ENCODE measurements around the gene LGR6. TPM values are rescaled to one million over a fixed set of nuclear protein-coding genes. Genes with fewer than 3 reads are reported as not detected.
"Not testable (repeated sequence)": the region's sequence is repeated elsewhere in the genome, so short reads cannot be mapped to it uniquely, and the experiment has no call there.

The LGR6 gene
- polyA plus RNA-seq, 4 donors, result 0.64 to 1.3 (median 1.1) TPM

- DNase-seq (ENCODE audit: low read depth in 4 of 4, low spot score in 3 of 4), result no peak
Observed at GRCh38 chr1:202159534-202160371, 33.8 kb upstream of the LGR6 start.

DNA sequence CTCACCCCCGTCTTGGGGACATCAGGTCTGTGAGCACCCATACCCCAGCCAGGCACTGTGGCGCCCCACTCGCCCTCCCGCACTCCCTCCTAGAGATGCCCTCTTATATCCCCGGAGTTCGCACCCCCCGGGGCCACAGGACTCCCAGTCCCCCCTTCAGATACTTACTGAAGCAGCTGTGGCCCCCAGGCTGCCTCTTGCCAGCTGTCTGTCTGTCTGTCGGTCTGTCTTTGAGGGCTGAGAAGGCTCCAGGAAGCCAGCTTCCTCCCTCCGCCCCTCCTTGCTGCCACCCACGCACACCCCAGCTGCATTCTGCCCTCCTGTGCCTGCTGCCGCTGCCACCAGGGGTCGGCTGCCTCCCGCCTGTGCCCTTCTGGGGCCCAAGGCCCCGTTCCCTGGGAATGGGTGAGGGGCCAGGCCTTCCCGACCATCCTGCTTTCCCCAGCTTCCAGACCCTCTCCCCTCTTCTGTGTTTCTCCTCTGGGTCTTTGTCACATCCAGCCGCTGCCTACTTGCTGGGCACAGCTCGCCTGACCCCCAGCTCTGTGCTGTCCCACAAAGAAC, 33.1 kb upstream of the LGR6 start, which contains the start of gene PTPN7:
PTPN7 (minus strand) TSS at position 226 of the 564 bp plus-strand sequence. CDS start 1,200 bp downstream, outside the sequence.
- DNase-seq (ENCODE audit: low read depth in 4 of 4, low spot score in 3 of 4), result no peak

DNA sequence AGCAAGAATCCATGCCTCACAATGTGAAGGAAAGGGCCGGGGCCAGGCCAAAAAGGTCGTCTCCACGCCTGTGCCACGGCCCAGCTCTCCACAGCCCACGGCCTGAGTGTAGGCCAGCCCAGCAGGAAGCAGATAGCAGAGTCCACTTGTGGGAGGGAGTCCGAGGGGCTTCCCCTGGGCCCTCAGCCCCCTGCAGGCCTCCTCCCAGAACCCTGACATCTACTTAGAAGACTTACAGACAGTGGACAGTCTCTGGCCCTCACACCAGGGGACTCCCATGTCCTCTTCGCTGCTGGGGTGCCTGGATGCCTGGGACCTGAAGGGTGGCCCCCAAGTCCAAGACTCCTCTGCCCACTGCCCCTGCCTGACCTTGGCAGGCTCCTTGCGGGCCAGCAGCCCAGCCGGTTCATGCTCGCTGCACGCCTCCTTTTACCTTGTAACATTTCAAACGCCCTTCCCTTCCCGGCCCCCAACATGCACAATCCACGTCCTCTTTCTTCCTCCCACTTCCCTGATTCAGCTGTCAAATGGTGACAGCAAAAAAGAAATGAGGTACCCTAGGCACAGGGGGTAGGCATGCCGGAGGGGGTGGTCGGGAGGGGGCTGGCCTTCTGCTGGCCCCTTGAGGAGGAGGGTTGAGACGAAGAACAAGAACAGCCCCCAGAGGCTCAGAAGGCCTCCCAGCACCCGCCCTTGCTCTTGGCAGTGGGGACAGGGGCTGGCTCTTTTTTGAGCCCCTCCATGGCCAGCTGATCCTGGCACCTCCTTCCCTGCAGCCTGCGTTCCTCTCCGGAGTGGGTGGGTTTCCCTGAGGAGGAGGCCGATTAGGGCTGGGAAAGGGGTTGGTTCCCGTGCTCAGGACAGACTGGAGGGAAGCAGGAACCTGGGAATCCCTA, 32.2 kb upstream of the LGR6 start:
- DNase-seq (ENCODE audit: low read depth in 4 of 4, low spot score in 3 of 4), result no peak

DNA sequence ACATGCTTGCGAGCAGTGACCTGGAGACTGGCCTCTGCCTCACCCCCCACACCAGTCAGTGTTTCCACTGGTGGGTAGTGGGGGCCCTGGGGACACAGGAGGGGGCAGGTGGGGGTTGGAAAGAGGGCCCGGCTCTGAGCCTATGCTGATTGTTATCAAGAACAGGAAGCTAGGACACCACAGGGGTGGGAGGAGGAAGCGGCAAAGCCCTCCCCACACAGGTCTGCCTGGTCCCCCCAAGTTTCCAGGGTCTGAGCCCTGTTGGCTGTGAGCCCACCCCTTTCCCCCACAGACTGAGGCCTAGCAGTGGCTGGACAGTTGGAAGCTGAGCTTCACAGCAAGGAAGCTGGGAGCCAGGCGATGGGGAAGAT, 31.6 kb upstream of the LGR6 start:
- no peak for DNase-seq (ENCODE audit: low read depth in 4 of 4, low spot score in 3 of 4)

DNA sequence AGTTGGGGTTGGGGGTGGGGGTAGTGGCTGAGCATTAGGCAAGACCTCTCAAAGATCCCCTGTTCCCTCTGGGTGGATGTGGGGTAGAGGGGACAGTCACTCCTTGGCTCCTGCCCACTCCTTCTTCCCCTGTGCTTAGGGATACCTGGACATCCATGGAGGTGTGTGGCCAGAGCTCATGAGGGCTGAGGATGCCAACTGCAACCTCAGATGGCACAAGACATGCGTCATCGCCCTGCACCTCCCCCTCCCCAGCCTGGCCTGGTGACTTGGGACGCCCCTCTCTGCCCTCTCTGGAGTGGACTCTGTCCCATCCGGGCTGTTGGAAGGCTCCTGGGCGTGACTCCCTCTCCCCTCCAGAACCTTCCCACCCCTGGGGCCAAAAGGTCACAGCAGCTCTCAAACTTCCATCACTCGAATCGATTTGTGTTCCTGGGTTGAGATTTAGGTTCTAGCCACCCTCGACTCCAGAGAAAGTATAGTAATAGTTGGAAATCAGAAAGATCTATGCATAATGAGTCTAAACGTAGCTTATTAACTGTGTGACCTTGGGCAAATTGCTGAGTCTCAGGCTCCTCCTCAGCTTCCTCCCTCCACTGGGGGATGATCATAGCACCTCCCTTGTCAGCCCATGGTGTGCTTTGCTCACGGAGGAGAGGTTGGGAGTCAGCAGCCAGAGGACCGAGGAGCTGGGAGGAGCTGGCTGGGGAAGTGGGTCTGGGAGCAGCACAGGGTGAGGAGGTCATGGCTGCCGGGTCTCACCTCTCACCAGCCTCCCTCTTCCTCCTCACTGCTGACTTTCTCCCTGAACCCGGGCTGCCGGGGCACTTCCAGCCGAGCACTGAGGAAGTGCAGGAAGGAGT, 30.9 kb upstream of the LGR6 start:
- DNase-seq (ENCODE audit: low read depth in 4 of 4, low spot score in 3 of 4), result no peak

DNA sequence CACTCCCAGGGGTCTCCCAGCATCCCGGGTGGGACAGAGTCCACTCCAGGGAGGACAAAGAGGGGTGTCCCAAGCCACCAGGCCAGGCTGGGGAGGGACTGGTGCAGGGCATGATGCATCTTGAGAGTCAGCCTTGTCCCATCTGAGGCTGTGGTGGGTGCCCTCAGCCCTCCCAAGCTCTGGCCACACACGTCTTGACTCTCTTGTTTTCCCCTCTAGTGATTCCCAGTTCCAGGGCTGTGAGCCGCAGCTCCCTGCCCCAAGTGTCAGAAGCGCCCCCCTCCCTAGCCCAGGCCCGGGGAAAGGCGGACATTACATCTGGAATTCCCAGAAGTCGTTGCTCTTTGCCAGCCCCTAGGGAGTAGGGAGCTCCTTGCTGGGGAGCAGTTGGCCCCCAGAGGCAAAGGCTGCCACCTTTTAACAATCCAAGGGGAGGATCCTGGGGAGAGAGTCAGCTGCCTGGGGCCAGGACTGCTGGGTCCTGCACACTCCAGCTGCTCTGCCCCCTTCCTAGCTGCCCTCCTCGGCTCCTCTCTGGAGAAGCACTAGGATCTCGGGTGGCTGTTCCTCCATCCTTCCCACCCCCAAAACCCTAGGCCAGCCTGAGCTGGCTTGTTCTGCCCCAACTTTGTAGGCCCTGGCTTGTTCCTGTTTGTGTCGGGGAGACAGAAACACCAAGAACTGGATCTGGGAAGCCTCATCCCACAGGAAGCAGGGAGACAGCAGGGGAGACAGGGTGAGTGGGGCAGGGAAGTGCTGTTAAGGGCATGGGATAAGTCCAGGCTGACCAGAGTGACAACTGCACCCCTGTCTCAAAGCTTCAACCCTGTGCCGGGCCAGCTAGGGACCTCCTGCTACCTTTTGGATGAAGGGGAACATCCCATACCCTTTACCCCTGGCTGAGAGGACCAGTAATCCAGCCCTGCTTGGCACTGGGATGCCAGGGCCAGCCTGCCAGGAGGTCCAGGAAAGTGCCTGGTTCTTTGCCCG, 30.0 kb upstream of the LGR6 start:
- no peak for DNase-seq (ENCODE audit: low read depth in 4 of 4, low spot score in 3 of 4)

DNA sequence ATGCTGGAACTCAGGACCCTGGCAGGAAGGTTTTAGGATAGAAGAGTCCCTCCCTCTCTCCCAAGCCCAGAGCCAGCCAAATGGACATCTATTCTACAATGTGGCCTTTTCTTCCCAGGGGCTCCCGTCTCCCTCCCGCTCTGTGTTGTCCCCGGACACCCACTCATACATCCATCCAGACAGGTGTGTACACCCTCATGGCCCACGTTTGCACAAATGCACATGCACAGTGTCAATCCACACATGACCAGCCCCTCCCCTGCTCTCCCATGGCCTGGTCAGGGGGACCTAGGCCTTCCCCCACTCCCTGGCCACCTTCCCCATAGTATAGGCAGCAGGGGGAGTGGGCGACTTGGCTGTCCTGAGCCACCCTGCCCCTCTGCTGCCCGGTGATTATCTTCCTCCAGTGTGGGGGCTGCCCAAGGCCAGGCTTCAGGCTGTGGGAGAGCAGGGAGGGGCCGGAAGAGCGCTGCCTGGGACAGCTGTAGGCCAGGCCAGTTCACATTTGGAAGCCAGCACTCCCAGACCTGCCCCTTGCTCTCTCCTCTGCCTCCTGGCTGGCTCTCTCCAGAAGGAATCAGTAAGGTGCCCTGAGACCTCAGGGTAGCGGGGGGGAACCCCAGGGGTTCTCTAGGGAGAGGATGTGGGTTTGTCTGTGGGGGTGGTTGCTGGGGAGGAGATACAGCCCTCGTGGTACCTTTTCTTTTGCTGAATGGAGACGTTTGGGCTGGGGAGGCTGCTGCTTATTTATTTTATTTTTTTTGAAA, 29.1 kb upstream of the LGR6 start:
- DNase-seq (ENCODE audit: low read depth in 4 of 4, low spot score in 3 of 4), result no peak

GRCh38 chr1:202165267-202165941, 28.2 kb upstream of the LGR6 start:
- DNase-seq (ENCODE audit: low read depth in 4 of 4, low spot score in 3 of 4), result no peak

- no peak for DNase-seq (ENCODE audit: low read depth in 4 of 4, low spot score in 3 of 4)
Observed at GRCh38 chr1:202165942-202166843, 27.4 kb upstream of the LGR6 start.

GRCh38 chr1:202167054-202167453, 26.5 kb upstream of the LGR6 start:
- DNase-seq (ENCODE audit: low read depth in 4 of 4, low spot score in 3 of 4), result not testable (repeated sequence)

DNA sequence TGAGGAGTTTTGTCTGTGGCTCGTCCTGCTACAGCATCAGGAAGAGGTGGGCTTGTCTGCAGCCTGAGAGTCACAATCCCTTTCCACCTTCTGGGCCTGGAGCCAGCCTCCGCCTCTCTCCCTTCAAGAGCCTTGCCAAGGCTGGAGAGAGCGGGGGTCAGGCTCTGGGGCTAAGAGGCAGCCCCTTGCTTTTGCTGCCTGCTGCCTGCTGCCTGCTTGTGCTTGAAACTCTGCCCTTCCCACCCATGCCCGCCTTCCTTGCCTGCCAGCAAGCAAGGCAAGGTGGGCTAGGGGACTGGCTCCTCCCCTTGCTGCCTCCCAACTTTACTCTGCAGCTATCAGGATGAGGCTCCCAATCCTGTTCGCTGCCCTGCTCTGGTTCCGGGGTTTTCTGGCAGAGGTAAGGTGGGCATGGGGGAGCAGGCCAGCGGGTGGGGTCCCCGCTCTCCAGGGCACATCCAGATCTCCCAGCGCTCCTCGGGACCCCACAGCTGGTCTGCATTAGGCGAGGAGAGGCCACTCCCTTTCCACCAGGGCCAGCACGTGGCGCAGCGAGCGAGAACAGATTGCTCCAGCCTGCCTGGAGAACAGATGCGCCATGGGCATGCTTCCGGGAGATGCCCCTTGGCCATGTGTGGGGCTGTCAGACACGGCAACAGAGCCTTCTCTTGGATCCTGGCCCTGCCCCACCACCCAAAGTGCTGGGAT, 25.7 kb upstream of the LGR6 start:
- DNase-seq (ENCODE audit: low read depth in 4 of 4, low spot score in 3 of 4), result no peak

DNA sequence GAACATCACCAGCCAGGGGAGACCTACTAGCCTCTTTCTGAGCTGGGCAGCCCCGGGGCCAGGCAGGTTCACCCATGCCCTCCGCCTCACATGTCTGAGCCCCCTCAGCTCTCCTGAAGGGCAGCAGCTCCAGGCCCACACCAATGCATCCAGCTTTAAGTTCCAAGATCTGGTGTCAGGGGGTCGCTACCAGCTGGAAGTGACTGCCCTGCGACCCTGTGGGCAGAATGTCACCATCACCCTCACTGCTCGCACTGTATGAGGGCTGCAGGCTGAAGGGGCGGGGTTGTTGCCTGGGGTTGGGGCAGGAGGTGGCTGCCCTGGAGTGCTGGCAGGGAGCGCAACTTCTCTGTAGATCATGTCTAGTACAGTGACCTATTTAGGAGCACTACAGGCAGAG, 24.7 kb upstream of the LGR6 start:
- no peak for DNase-seq (ENCODE audit: low read depth in 4 of 4, low spot score in 3 of 4)

DNA sequence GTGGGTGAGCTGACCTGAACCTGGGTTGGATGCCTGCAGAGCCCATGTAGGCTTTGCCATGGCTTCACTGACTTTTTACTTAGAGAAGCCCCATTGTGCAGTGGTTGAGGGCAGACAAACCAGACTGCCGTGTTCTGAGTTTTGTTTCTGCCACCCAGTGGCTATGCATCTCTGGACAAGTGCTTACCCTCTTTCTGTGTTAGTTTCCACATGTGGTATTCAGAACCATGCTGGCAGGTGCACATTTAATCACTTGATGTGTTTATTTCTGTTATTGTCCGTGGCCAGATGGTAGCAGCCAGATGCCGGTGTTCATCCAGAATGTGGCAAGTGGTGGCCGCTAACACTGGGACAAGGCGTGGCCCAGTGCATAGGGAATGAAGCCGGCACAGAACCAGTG, 22.9 kb upstream of the LGR6 start:
- no peak for DNase-seq (ENCODE audit: low read depth in 4 of 4, low spot score in 3 of 4)

DNA sequence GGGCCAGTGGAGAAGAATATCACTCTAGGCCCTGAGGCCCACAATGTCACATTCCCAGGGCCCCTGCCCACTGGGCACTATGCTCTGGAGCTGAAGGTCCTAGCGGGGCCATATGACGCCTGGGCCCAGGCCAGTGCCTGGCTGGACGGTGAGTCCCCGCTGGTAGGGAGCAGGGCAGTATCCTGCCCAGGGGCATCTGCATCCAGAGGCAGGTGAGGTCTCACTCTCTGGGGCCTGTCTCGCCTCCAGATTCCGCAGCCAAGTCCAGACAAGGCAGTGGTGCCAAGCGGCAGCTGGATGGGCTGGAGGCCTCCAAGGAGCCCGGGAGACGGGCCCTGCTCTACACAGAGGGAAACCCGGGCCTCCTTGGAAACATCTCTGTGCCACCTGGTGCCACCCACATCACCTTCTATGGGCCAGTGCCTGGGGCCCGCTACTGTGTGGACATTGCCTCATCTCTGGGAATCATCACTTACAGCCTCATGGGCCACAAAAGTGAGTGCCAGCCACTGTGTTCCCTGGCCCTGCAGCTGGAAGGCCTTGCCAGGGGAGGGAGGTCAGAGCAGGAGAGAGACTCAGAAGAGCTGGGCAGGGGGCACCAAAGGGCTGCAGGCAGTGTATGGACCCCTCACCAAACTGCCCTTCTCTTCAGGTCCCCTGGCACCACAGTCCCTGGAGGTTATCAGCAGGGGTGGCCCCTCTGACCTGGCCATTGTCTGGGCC, 22.1 kb upstream of the LGR6 start:
- DNase-seq (ENCODE audit: low read depth in 4 of 4, low spot score in 3 of 4), result no peak

DNA sequence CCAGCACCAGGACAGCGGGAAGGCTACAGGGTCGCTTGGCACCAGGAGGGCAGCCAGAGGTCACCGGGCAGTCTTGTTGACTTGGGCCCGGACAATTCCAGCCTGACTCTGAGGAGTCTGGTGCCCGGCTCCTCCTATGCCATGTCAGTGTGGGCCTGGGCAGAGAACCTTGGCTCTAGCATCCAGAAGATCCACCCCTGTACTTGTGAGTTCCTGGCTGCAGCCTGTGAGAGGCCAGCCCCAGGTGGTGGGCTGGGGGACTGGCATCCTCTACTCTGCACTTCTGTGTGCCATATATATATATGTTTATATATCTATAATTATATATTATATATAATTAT, 21.6 kb upstream of the LGR6 start:
- DNase-seq (ENCODE audit: low read depth in 4 of 4, low spot score in 3 of 4), result no peak

GRCh38 chr1:202173993-202174392, 19.6 kb upstream of the LGR6 start:
- no peak for DNase-seq (ENCODE audit: low read depth in 4 of 4, low spot score in 3 of 4)
